Mesendoderm (in vitro differentiated cells): Measurements from ENCODE around the gene ADARB1.

Experiments used
- DNase-seq: peaks from one replicate; pipeline ENCODE4 v3.0.0; 2013
- H2AK5ac ChIP-seq: 2 replicates; pipeline ENCODE4 v1.6.1; 2013; ENCODE audit warnings: low read length, inconsistent platforms
- H2BK120ac ChIP-seq: 2 replicates; pipeline ENCODE4 v1.6.1; 2013; ENCODE audit warnings: low read depth, mild to moderate bottlenecking, low read length, moderate library complexity, mixed read lengths
- H2BK15ac ChIP-seq: replicated peaks from 2 replicates; pipeline ENCODE4 v1.6.1; 2013; ENCODE audit warnings: low read depth, mild to moderate bottlenecking, moderate library complexity
- H2BK5ac ChIP-seq: 2 replicates; pipeline ENCODE4 v1.6.1; 2013; ENCODE audit warnings: low read length, inconsistent platforms
- H3K18ac ChIP-seq: 2 replicates; pipeline ENCODE4 v1.6.1; 2013; ENCODE audit warnings: mild to moderate bottlenecking, low read length, mixed read lengths
- H3K23ac ChIP-seq: one replicate; pipeline ENCODE4 v1.6.1; 2013; ENCODE audit warnings: low read length
- H3K27ac ChIP-seq: 2 replicates; pipeline ENCODE4 v1.5.1; 2013; ENCODE audit warnings: low read depth, mild to moderate bottlenecking, inconsistent platforms, low read length, moderate library complexity
- H3K27me3 ChIP-seq: 2 replicates; pipeline ENCODE4 v1.6.1; 2013; ENCODE audit warnings: low read length, control low read depth, mild to moderate bottlenecking, inconsistent platforms; ENCODE audit not compliant: insufficient read depth, poor library complexity
- H3K36me3 ChIP-seq: 2 replicates; pipeline ENCODE4 v1.6.1; 2013; ENCODE audit warnings: low read length, inconsistent platforms; ENCODE audit not compliant: control insufficient read depth, insufficient read depth
- H3K4ac ChIP-seq: one replicate; pipeline ENCODE4 v1.6.1; 2013; ENCODE audit warnings: low read depth, mild to moderate bottlenecking, low read length, moderate library complexity
- H3K4me1 ChIP-seq: 2 replicates; pipeline ENCODE4 v1.6.1; 2013; ENCODE audit warnings: low read depth, low read length, inconsistent platforms; ENCODE audit not compliant: control insufficient read depth
- H3K4me2 ChIP-seq: 2 replicates; pipeline ENCODE4 v1.6.1; 2013; ENCODE audit warnings: low read length
- H3K4me3 ChIP-seq: 2 replicates; pipeline ENCODE4 v1.5.1; 2013; ENCODE audit warnings: mild to moderate bottlenecking, low read length
- H3K56ac ChIP-seq: one replicate; pipeline ENCODE4 v1.6.1; 2013; ENCODE audit warnings: low read length
- H3K79me1 ChIP-seq: 2 replicates; pipeline ENCODE4 v1.6.1; 2013; ENCODE audit warnings: low read length, inconsistent platforms
- H3K79me2 ChIP-seq: 2 replicates; pipeline ENCODE4 v1.6.1; 2013; ENCODE audit warnings: mild to moderate bottlenecking, low read length; ENCODE audit not compliant: control insufficient read depth, insufficient read depth
- H3K9ac ChIP-seq: 2 replicates; pipeline ENCODE4 v1.6.1; 2013; ENCODE audit warnings: low read length, inconsistent platforms
- H4K5ac ChIP-seq: one replicate; pipeline ENCODE4 v1.6.1; 2013; ENCODE audit warnings: low read length
- H4K8ac ChIP-seq: one replicate; pipeline ENCODE4 v1.6.1; 2013; ENCODE audit warnings: low read depth, mild to moderate bottlenecking, control low read depth, low read length, moderate library complexity
- WGBS: extraction: QIAGEN DNeasy Blood & Tissue Kit; methylation state at CpG from one replicate; pipeline ENCODE4 v1.1.7; 2013; ENCODE audit warnings: low lambda C conversion rate, missing lambda C conversion rate; ENCODE audit not compliant: insufficient coverage; ENCODE audit errors: extremely low coverage; 5-methylcytosine and 5-hydroxymethylcytosine counted together

Gene ADARB1

GRCh38 chr21:45069711-45070110, 4.7 kb upstream of the ADARB1 start:
- Histone ChIP-seq H4K5ac (no peak overlapping the region), H2AK5ac (no peak overlapping the region), H3K27ac (no peak overlapping the region), H3K79me2 (no peaks in the 10 kb centered on the region), H3K79me1 (no peaks in the 10 kb centered on the region), H2BK5ac (no peak overlapping the region), H3K27me3 (no peaks in the 10 kb centered on the region), H3K23ac (no peak overlapping the region), H3K56ac (no peak overlapping the region), H3K18ac (no peak overlapping the region), H3K4me2 (no peak overlapping the region), H3K4me1 (no peaks in the 10 kb centered on the region), H3K9ac (no peak overlapping the region), H4K8ac (no peak overlapping the region), H3K36me3 (no peaks in the 10 kb centered on the region), H2BK120ac (no peak overlapping the region), H3K4me3 (no peak overlapping the region), H3K4ac (no peak overlapping the region), H2BK15ac (no peak overlapping the region)
- no CpG with 5 or more reads among the region's 5 CpGs for WGBS
- no peak for DNase-seq

GRCh38 chr21:45071078-45071873, 3.1 kb upstream of the ADARB1 start:
- Histone ChIP-seq H3K23ac (no peak overlapping the region), H3K56ac (no peak overlapping the region), H2AK5ac (no peak overlapping the region), H3K4me3 (no peak overlapping the region), H4K5ac (no peak overlapping the region), H3K4ac (no peak overlapping the region), H2BK120ac (no peak overlapping the region), H3K4me2 (no peak overlapping the region), H3K27ac (no peak overlapping the region), H2BK5ac (no peak overlapping the region), H3K79me1 (no peaks in the 10 kb centered on the region), H3K79me2 (no peaks in the 10 kb centered on the region), H3K36me3 (no peaks in the 10 kb centered on the region), H2BK15ac (no peak overlapping the region), H3K9ac (no peak overlapping the region), H3K18ac (no peak overlapping the region), H3K27me3 (peaks cover 2% of the 10 kb centered on the region), H4K8ac (no peak overlapping the region), H3K4me1 (no peaks in the 10 kb centered on the region)
- WGBS = no CpG with 5 or more reads among the region's 24 CpGs
- no peak for DNase-seq

- H3K23ac ChIP-seq = no peak overlapping the region
- H3K4ac ChIP-seq = no peak overlapping the region
- no peak overlapping the region for H3K18ac ChIP-seq
- no peak overlapping the region for H3K4me2 ChIP-seq
- no peak overlapping the region for H3K27ac ChIP-seq
- H2BK120ac ChIP-seq = no peak overlapping the region
- no peak overlapping the region for H2AK5ac ChIP-seq
- no peaks in the 10 kb centered on the region for H3K79me2 ChIP-seq
- no peak overlapping the region for H4K8ac ChIP-seq
- WGBS = no CpG with 5 or more reads among the region's 32 CpGs
- no peaks in the 10 kb centered on the region for H3K4me1 ChIP-seq
- no peak overlapping the region for H3K9ac ChIP-seq
- H2BK5ac ChIP-seq = no peak overlapping the region
- no peak overlapping the region for H2BK15ac ChIP-seq
- no peaks in the 10 kb centered on the region for H3K79me1 ChIP-seq
- H3K56ac ChIP-seq = no peak overlapping the region
- peaks cover 2% of the 10 kb centered on the region for H3K27me3 ChIP-seq
- H4K5ac ChIP-seq = no peak overlapping the region
- no peaks in the 10 kb centered on the region for H3K36me3 ChIP-seq
- H3K4me3 ChIP-seq = no peak overlapping the region
- DNase-seq = no peak
Observed at GRCh38 chr21:45071874-45072737, 2.3 kb upstream of the ADARB1 start.

GRCh38 chr21:45072738-45073300, 1.6 kb upstream of the ADARB1 start:
- Histone ChIP-seq H4K5ac (no peak overlapping the region), H2BK120ac (no peak overlapping the region), H3K4me3 (no peak overlapping the region), H3K23ac (no peak overlapping the region), H2BK5ac (no peak overlapping the region), H3K4me2 (no peak overlapping the region), H3K27me3 (peaks cover 2% of the 10 kb centered on the region), H3K56ac (no peak overlapping the region), H3K4me1 (no peaks in the 10 kb centered on the region), H3K79me2 (no peaks in the 10 kb centered on the region), H2AK5ac (no peak overlapping the region), H2BK15ac (no peak overlapping the region), H3K9ac (no peak overlapping the region), H3K27ac (no peak overlapping the region), H3K79me1 (no peaks in the 10 kb centered on the region), H3K36me3 (no peaks in the 10 kb centered on the region), H4K8ac (no peak overlapping the region), H3K18ac (no peak overlapping the region), H3K4ac (no peak overlapping the region)
- DNase-seq = no peak
- WGBS = no CpG with 5 or more reads among the region's 29 CpGs

- Histone ChIP-seq H2AK5ac (no peak overlapping the region), H4K8ac (no peak overlapping the region), H3K4ac (no peak overlapping the region), H3K4me2 (no peak overlapping the region), H2BK5ac (no peak overlapping the region), H3K4me1 (no peaks in the 10 kb centered on the region), H3K9ac (peak overlapping the region; percentile 45), H2BK120ac (no peak overlapping the region), H4K5ac (no peak overlapping the region), H3K23ac (no peak overlapping the region), H3K79me2 (no peaks in the 10 kb centered on the region), H2BK15ac (no peak overlapping the region), H3K18ac (peak overlapping the region; percentile 85), H3K56ac (peak overlapping the region; percentile 69), H3K79me1 (no peaks in the 10 kb centered on the region), H3K4me3 (no peak overlapping the region), H3K36me3 (no peaks in the 10 kb centered on the region), H3K27ac (no peak overlapping the region), H3K27me3 (peaks cover 2% of the 10 kb centered on the region)
- WGBS = no CpG with 5 or more reads among the region's 42 CpGs
- no peak for DNase-seq
Observed at GRCh38 chr21:45073301-45074047, 906 bp upstream of the ADARB1 start.
